Subcutaneous adipose tissue (tissue), 4 donors: ENCODE measurements around the gene MCC. TPM values are rescaled to one million over a fixed set of nuclear protein-coding genes. Genes with fewer than 3 reads are reported as not detected.

Experiments used
- CTCF ChIP-seq: fragments of 450-650 bp; IDR thresholded peaks from one replicate; pipeline ENCODE4 v1.5.1; 2016; ENCODE audit warnings: low read depth, mild to moderate bottlenecking, control low read depth, antibody characterized with exemption, moderate library complexity
- total RNA-seq, 4 donors: library from RNA; depleted of rRNA; stranded (reverse); fragments of >200 nt; gene quantifications; one replicate each; pipeline ENCODE4 v1.1.0, GENCODE V29; 2016

The MCC gene
- total RNA-seq, 4 donors from 2014 or later, result 15.0 to 57.3 (median 23.7) TPM

- no peak for TF ChIP-seq CTCF
These were observed 397.7 kb downstream of the MCC start for GRCh38 chr5:113090336-113091106.

- TF ChIP-seq CTCF, result no peak
These were observed 398.5 kb downstream of the MCC start for GRCh38 chr5:113089653-113090335.

GRCh38 chr5:113087976-113088514, 400.2 kb downstream of the MCC start:
- TF ChIP-seq CTCF, result no peak

- TF ChIP-seq CTCF, result no peak
These were observed 402.3 kb downstream of the MCC start for GRCh38 chr5:113085880-113086409.

- no peak for TF ChIP-seq CTCF
These were observed 403.2 kb downstream of the MCC start for GRCh38 chr5:113085084-113085414.

GRCh38 chr5:113084402-113085083, 403.7 kb downstream of the MCC start:
- no peak for TF ChIP-seq CTCF

GRCh38 chr5:113083481-113083880, 404.8 kb downstream of the MCC start:
- no peak for TF ChIP-seq CTCF
